SU-DHL-6 (cell line): Measurements from ENCODE around the gene ZNF414.

Experiments
- H2AFZ ChIP-seq: fragments of 200-600 bp; sonication (generic); 2 replicates; pipeline ENCODE4 v1.6.1; 2014; ENCODE audit warnings: low read depth, mild to moderate bottlenecking, moderate library complexity, mixed read lengths, antibody characterized with exemption, low read length; ENCODE audit not compliant: severe bottlenecking
- H3F3A ChIP-seq: fragments of 200-600 bp; shearing (Covaris generic); 2 replicates; pipeline ENCODE4 v1.6.0; 2016; ENCODE audit warnings: antibody characterized with exemption, mild to moderate bottlenecking; ENCODE audit not compliant: insufficient read depth
- H3K27ac ChIP-seq: fragments of 200-600 bp; sonication (generic); 2 replicates; pipeline ENCODE4 v1.5.1; 2016; ENCODE audit warnings: low read depth, mild to moderate bottlenecking, low read length, moderate library complexity, mixed read lengths
- H3K27me3 ChIP-seq: fragments of 200-600 bp; sonication (generic), shearing (Covaris generic); 2 replicates; pipeline ENCODE4 v1.6.0; 2014; ENCODE audit warnings: mild to moderate bottlenecking, low read length
- H3K36me3 ChIP-seq: fragments of 200-600 bp; sonication (generic); 2 replicates; pipeline ENCODE4 v1.6.1; 2014; ENCODE audit warnings: mild to moderate bottlenecking, low read length, mixed read lengths
- H3K4me2 ChIP-seq: fragments of 300-600, 200-600 bp; shearing (Covaris generic), sonication (generic); 2 replicates; pipeline ENCODE4 v1.6.0; 2014; ENCODE audit warnings: low read length, low read depth, mild to moderate bottlenecking; ENCODE audit not compliant: poor library complexity, severe bottlenecking
- H3K4me3 ChIP-seq: fragments of 200-600 bp; sonication (generic); 2 replicates; pipeline ENCODE4 v1.5.1; 2014; ENCODE audit warnings: antibody characterized with exemption, low read length, mild to moderate bottlenecking, mixed read lengths; ENCODE audit not compliant: insufficient read depth, poor library complexity, severe bottlenecking
- H3K79me2 ChIP-seq: fragments of 200-600 bp; sonication (generic); 2 replicates; pipeline ENCODE4 v1.6.1; 2014; ENCODE audit warnings: mild to moderate bottlenecking, low read length, moderate library complexity; ENCODE audit not compliant: insufficient read depth
- H3K9ac ChIP-seq: fragments of 200-600 bp; sonication (generic); 2 replicates; pipeline ENCODE4 v1.7.0; 2014; ENCODE audit warnings: mild to moderate bottlenecking, low read length
- H3K9me2 ChIP-seq: fragments of 200-600 bp; sonication (generic); replicated peaks from 2 replicates; pipeline ENCODE4 v1.6.1; 2014; ENCODE audit warnings: low read length; ENCODE audit not compliant: insufficient read depth
- H3K9me3 ChIP-seq: fragments of 200-600 bp; sonication (generic); 2 replicates; pipeline ENCODE4 v1.6.1; 2014; ENCODE audit warnings: low read length, mixed read lengths; ENCODE audit not compliant: insufficient read depth
- H4K20me1 ChIP-seq: fragments of 200-600 bp; sonication (generic); 2 replicates; pipeline ENCODE4 v1.6.1; 2014; ENCODE audit warnings: low read depth, mild to moderate bottlenecking, antibody characterized with exemption, low read length, moderate library complexity, mixed read lengths
- CTCF ChIP-seq: fragments of 200-600 bp; sonication (generic); IDR thresholded peaks from one replicate; pipeline ENCODE4 v1.5.1; 2017; ENCODE audit warnings: antibody characterized with exemption, mild to moderate bottlenecking, low read length, moderate library complexity; ENCODE audit not compliant: insufficient read depth, poor library complexity, severe bottlenecking
- EZH2phosphoT487 ChIP-seq: fragments of 200-600 bp; sonication (generic), shearing (Covaris generic); conservative IDR thresholded peaks from 2 replicates; pipeline ENCODE4 v1.6.1; 2018; ENCODE audit warnings: mild to moderate bottlenecking, antibody characterized with exemption, low read length, moderate library complexity, mixed read lengths

ZNF414 gene

GRCh38 chr19:8526345-8527091 is 12.6 kb upstream of the ZNF414 start:
- Histone ChIP-seq H2AFZ (no peak overlapping the region), H3K27me3 (no peaks in the 10 kb centered on the region), H3K9me2 (no peaks in the 10 kb centered on the region), H3K9ac (no peak overlapping the region), H3K79me2 (no peaks in the 10 kb centered on the region), H3F3A (no peaks in the 10 kb centered on the region), H3K4me3 (no peak overlapping the region), H3K9me3 (no peaks in the 10 kb centered on the region), H3K27ac (no peak overlapping the region), H3K4me2 (no peak overlapping the region), H4K20me1 (no peaks in the 10 kb centered on the region), H3K36me3 (no peaks in the 10 kb centered on the region)
- TF ChIP-seq CTCF, result no peak
- no peak for TF ChIP-seq EZH2phosphoT487

GRCh38 chr19:8525401-8525684 is 11.4 kb upstream of the ZNF414 start:
- Histone ChIP-seq H3K27ac (no peak overlapping the region), H3F3A (no peaks in the 10 kb centered on the region), H4K20me1 (no peaks in the 10 kb centered on the region), H3K36me3 (no peaks in the 10 kb centered on the region), H3K9ac (no peak overlapping the region), H3K4me2 (no peak overlapping the region), H3K27me3 (no peaks in the 10 kb centered on the region), H3K9me3 (no peaks in the 10 kb centered on the region), H2AFZ (no peak overlapping the region), H3K79me2 (no peaks in the 10 kb centered on the region), H3K9me2 (no peaks in the 10 kb centered on the region), H3K4me3 (no peak overlapping the region)
- TF ChIP-seq EZH2phosphoT487 (no peak), CTCF (no peak)

GRCh38 chr19:8519388-8519787 is 5.4 kb upstream of the ZNF414 start:
- Histone ChIP-seq H3K27ac (no peak overlapping the region), H3K79me2 (no peaks in the 10 kb centered on the region), H4K20me1 (no peaks in the 10 kb centered on the region), H3K4me3 (no peak overlapping the region), H3K27me3 (no peaks in the 10 kb centered on the region), H2AFZ (no peak overlapping the region), H3K9me2 (no peaks in the 10 kb centered on the region), H3K9ac (no peak overlapping the region), H3K4me2 (no peak overlapping the region), H3F3A (no peaks in the 10 kb centered on the region), H3K36me3 (no peaks in the 10 kb centered on the region), H3K9me3 (no peaks in the 10 kb centered on the region)
- no peak for TF ChIP-seq EZH2phosphoT487
- TF ChIP-seq CTCF, result no peak
